Uterus (tissue), 4 donors: ENCODE measurements around the gene PPM1H. TPM values are rescaled to one million over a fixed set of nuclear protein-coding genes. Genes with fewer than 3 reads are reported as not detected.

ENCODE experiments used
- DNase-seq, 2 donors: peaks; one replicate each; pipeline ENCODE4 v3.0.0-alpha.2; 2019 to 2020
- H3K27ac ChIP-seq, 2 donors: fragments of 200-600 bp; sonication (generic); 1 replicate in 1 of 2; 2 replicates in 1 of 2; pipeline ENCODE4 v1.5.1; 2016 to 2018
- H3K27me3 ChIP-seq, 2 donors: fragments of 200-600 bp; sonication (generic); one replicate each; pipeline ENCODE4 v1.5.1; 2018 to 2019; ENCODE audit warnings: control low read depth in 1 of 2
- H3K36me3 ChIP-seq, 2 donors: fragments of 200-600 bp; sonication (generic); one replicate each; pipeline ENCODE4 v1.5.1; 2019; ENCODE audit warnings: control low read depth in 1 of 2
- H3K4me1 ChIP-seq, 2 donors: fragments of 200-600 bp; sonication (generic); one replicate each; pipeline ENCODE4 v1.5.1; 2018 to 2019; ENCODE audit warnings: control low read depth in 1 of 2
- H3K4me3 ChIP-seq, 2 donors: fragments of 200-600 bp; sonication (generic); 1 replicate in 1 of 2; 2 replicates in 1 of 2; pipeline ENCODE4 v1.5.1; 2018 to 2019; ENCODE audit warnings: mild to moderate bottlenecking in 1 of 2
- H3K9me3 ChIP-seq, 2 donors: fragments of 200-600 bp; sonication (generic); one replicate each; pipeline ENCODE4 v1.5.1; 2019; ENCODE audit warnings: control low read depth in 1 of 2
- CTCF ChIP-seq, 4 experiments: fragments of 200-600 bp in 2 of 4; fragments of 450-650 bp in 2 of 4; sonication (generic) in 2 of 4; IDR thresholded peaks; one replicate each; pipeline ENCODE4 v1.5.1; 2016 to 2019; ENCODE audit warnings: antibody characterized with exemption in 4 of 4, mild to moderate bottlenecking in 2 of 4, moderate library complexity in 1 of 4
- POLR2A ChIP-seq, 2 donors: fragments of 450-650 bp; IDR thresholded peaks; one replicate each; pipeline ENCODE4 v1.6.1; 2016; ENCODE audit warnings: antibody characterized with exemption in 2 of 2, mild to moderate bottlenecking in 1 of 2, moderate library complexity in 1 of 2
- intact Hi-C: fragments of 100-400 bp; cut with DNase I; formaldehyde crosslinking; loops from one replicate; pipeline ENCODE4 v1.15.1; 2023; ENCODE audit warnings: low total_unique reads
- total RNA-seq, 4 donors: library from RNA; depleted of rRNA in 3 of 4; stranded (reverse); fragments of >200 nt in 3 of 4; gene quantifications; one replicate each; pipeline versions ENCODE4 v1.1.0 to v1.2.4, GENCODE V29; 2014 to 2023
- donor health status: DM: yes; HTN: yes; CAD: no.

The PPM1H gene
- total RNA-seq, 4 donors from 2014 or later = 2.0 to 24.1 (median 6.6) TPM

- peak; percentile 86 to 89 for DNase-seq
- Histone ChIP-seq H3K27me3 (no peaks in the 10 kb centered on the region), H3K27ac (peak overlapping the region in 1 of 2 donors; percentile 32), H3K4me1 (no peaks in the 10 kb centered on the region), H3K4me3 (no peak overlapping the region), H3K36me3 (no peaks in the 10 kb centered on the region), H3K9me3 (no peaks in the 10 kb centered on the region)
- intact Hi-C loops = no loop called here
- TF ChIP-seq CTCF (IDR thresholded peaks at IDR 0.05) = peak; percentile 91 to 98 (median 94)
- TF ChIP-seq POLR2A (IDR thresholded peaks at IDR 0.05) = no peak
Measured at GRCh38 chr12:62793256-62794217, 141.4 kb downstream of the PPM1H start.

GRCh38 chr12:62792236-62792870 is 142.6 kb downstream of the PPM1H start:
- Histone ChIP-seq H3K27ac (peak overlapping the region; percentile 1 to 32), H3K36me3 (no peaks in the 10 kb centered on the region), H3K4me1 (no peaks in the 10 kb centered on the region), H3K27me3 (no peaks in the 10 kb centered on the region), H3K4me3 (no peak overlapping the region), H3K9me3 (no peaks in the 10 kb centered on the region)
- DNase-seq = no peak
- intact Hi-C loops = no loop called here
- TF ChIP-seq POLR2A (IDR thresholded peaks at IDR 0.05) (no peak), CTCF (IDR thresholded peaks at IDR 0.05) (no peak)

- no peak for TF ChIP-seq CTCF (IDR thresholded peaks at IDR 0.05)
- TF ChIP-seq POLR2A (IDR thresholded peaks at IDR 0.05) = no peak
- intact Hi-C loops = no loop called here
- H3K27ac ChIP-seq = peak overlapping the region in 1 of 2 donors; percentile 22
Measured at GRCh38 chr12:62789851-62790250, 145.1 kb downstream of the PPM1H start.

GRCh38 chr12:62787611-62788010 is 147.3 kb downstream of the PPM1H start:
- H3K27ac ChIP-seq = no peak overlapping the region
- intact Hi-C loops = no loop called here
- H3K9me3 ChIP-seq = no peaks in the 10 kb centered on the region

More at GRCh38 chr12:62789851-62790250, 145.1 kb downstream of the PPM1H start:
- no peak overlapping the region for H3K4me3 ChIP-seq
- no peaks in the 10 kb centered on the region for H3K9me3 ChIP-seq
- no peaks in the 10 kb centered on the region for H3K4me1 ChIP-seq
- H3K27me3 ChIP-seq = no peaks in the 10 kb centered on the region
- no peak for DNase-seq
- H3K36me3 ChIP-seq = no peaks in the 10 kb centered on the region

More at GRCh38 chr12:62787611-62788010, 147.3 kb downstream of the PPM1H start:
- Histone ChIP-seq H3K27me3 (no peaks in the 10 kb centered on the region), H3K4me3 (no peak overlapping the region), H3K36me3 (no peaks in the 10 kb centered on the region), H3K4me1 (no peaks in the 10 kb centered on the region)
- no peak for DNase-seq
- TF ChIP-seq POLR2A (IDR thresholded peaks at IDR 0.05) = no peak
- TF ChIP-seq CTCF (IDR thresholded peaks at IDR 0.05) = no peak
